Gastroesophageal sphincter (tissue), 3 donors: ENCODE data around the gene RNF11.

Source experiments
- CTCF ChIP-seq, 4 experiments: fragments of 200-600 bp in 2 of 4; fragments of 450-650 bp in 2 of 4; sonication (generic) in 1 of 4; IDR thresholded peaks; one replicate each; pipeline ENCODE4 v1.5.1; 2017 to 2019; ENCODE audit warnings: antibody characterized with exemption in 4 of 4, mild to moderate bottlenecking in 2 of 4, moderate library complexity in 2 of 4
- EP300 ChIP-seq: sonication (generic); formaldehyde crosslinking; IDR thresholded peaks from one replicate; pipeline ENCODE4 v1.6.1; 2017; ENCODE audit warnings: antibody characterized with exemption, mild to moderate bottlenecking
- POLR2AphosphoS5 ChIP-seq: sonication (generic); formaldehyde crosslinking; IDR thresholded peaks from one replicate; pipeline ENCODE4 v1.6.1; 2017; ENCODE audit warnings: antibody characterized with exemption

- TF ChIP-seq EP300 (no peak), POLR2AphosphoS5 (no peak), CTCF (IDR thresholded peaks at IDR 0.05) (no peak)
These were observed 30.7 kb downstream of the RNF11 start for GRCh38 chr1:51266791-51267190.
